GM19035 (cell line): ENCODE measurements around the gene FIG4.

Experiments
- ATAC-seq: cut with Tn5 transposase; IDR thresholded peaks from one replicate; pipeline ENCODE4 v1.9.1; 2021; ENCODE audit not compliant: unreplicated experiment

Gene FIG4

GRCh38 chr6:109690737-109691621 is at the start of gene FIG4, which contains the start of gene AK9:
TSS of gene FIG4 (plus strand) at chr6:109691296. CDS start at chr6:109691436, 140 bp downstream.
TSS of gene AK9 (minus strand) at chr6:109691202. CDS start at chr6:109675745, 15,457 bp downstream.
- ATAC-seq, result peak; percentile 94

- no peak for ATAC-seq
Measured at GRCh38 chr6:109644131-109644530, 47.0 kb upstream of the FIG4 start.

- ATAC-seq, result no peak
Measured at GRCh38 chr6:109653264-109653663, 37.8 kb upstream of the FIG4 start.

- ATAC-seq, result no peak
Measured at GRCh38 chr6:109655761-109656262, 35.3 kb upstream of the FIG4 start.

- no peak for ATAC-seq
Measured at GRCh38 chr6:109660526-109661320, 30.4 kb upstream of the FIG4 start.

GRCh38 chr6:109662192-109662591 is 28.9 kb upstream of the FIG4 start:
- no peak for ATAC-seq

- ATAC-seq, result no peak
Measured at GRCh38 chr6:109669811-109670210, 21.3 kb upstream of the FIG4 start.

GRCh38 chr6:109671733-109672132 is 19.4 kb upstream of the FIG4 start:
- no peak for ATAC-seq

- no peak for ATAC-seq
Measured at GRCh38 chr6:109672175-109672574, 18.9 kb upstream of the FIG4 start.

- no peak for ATAC-seq
Measured at GRCh38 chr6:109672839-109673238, 18.3 kb upstream of the FIG4 start.

- ATAC-seq, result no peak
Measured at GRCh38 chr6:109676724-109677123, 14.4 kb upstream of the FIG4 start.

- no peak for ATAC-seq
Measured at GRCh38 chr6:109678240-109678639, 12.9 kb upstream of the FIG4 start.

GRCh38 chr6:109678661-109679505 is 12.2 kb upstream of the FIG4 start:
- peak; percentile 72 for ATAC-seq

- no peak for ATAC-seq
Measured at GRCh38 chr6:109686566-109687265, 4.4 kb upstream of the FIG4 start.

GRCh38 chr6:109687271-109687761 is 3.8 kb upstream of the FIG4 start:
- no peak for ATAC-seq

GRCh38 chr6:109690373-109690736 is 741 bp upstream of the FIG4 start:
- ATAC-seq, result peak; percentile 43

GRCh38 chr6:109693111-109693510 is 2.0 kb downstream of the FIG4 start:
- ATAC-seq, result no peak

GRCh38 chr6:109695468-109695867 is 4.4 kb downstream of the FIG4 start:
- no peak for ATAC-seq

- ATAC-seq, result no peak
Measured at GRCh38 chr6:109696355-109696754, 5.3 kb downstream of the FIG4 start.

- ATAC-seq, result no peak
Measured at GRCh38 chr6:109701221-109701620, 10.1 kb downstream of the FIG4 start.
